Right ventricle myocardium superior (tissue), 1 donor: Measurements from ENCODE around the gene FMOD. TPM values are rescaled to one million over a fixed set of nuclear protein-coding genes. Genes with fewer than 3 reads are reported as not detected.

ENCODE experiments used
- ATAC-seq: fragments of 200-7000 bp; cut with Tn5 transposase; one replicate; pipeline ENCODE4 v1.9.1; 2020; ENCODE audit warnings: mild to moderate bottlenecking; ENCODE audit not compliant: poor library complexity
- DNase-seq: peaks from one replicate; pipeline ENCODE4 v3.0.0-alpha.2; 2020
- intact Hi-C: fragments of 100-400 bp; cut with DNase I; formaldehyde crosslinking; loops from one replicate; pipeline ENCODE4 v1.11.2; 2022
- total RNA-seq: library from RNA; stranded (reverse); fragmentation: NEBNext Ultra II Directional; extraction: Animal tissue kit (Norgen Biotek cat#: 25700); gene quantifications from one replicate; pipeline ENCODE4 v1.2.1, GENCODE V29; 2021
- donor health status: DM: no; HTN: yes; CAD: no; lungs with severe emphysema.

The FMOD gene
- total RNA-seq, 1 donor from 2014 or later = 5.9 TPM

DNA sequence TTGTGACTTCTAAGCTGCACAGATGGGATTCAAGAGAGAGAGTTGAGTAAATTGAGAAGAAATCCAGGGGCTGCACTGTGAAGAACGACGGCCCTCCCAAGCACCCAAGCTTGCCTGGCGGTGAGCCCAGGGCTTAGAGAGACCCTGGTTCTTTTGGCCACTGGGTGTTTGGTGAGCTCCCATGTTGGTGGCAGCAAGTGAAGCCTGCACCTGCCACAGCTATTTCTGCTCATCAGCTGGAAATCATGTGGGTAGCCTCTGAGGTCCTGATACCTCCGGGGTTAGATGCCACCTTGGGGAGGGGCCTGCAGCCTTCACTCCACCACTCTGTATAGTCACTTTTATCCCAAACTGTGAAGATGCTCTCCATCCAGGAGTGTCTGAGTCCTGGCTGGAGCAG, 51.8 kb downstream of the FMOD start:
- DNase-seq (no peak), ATAC-seq (no peak)
- intact Hi-C loops = no loop called here

DNA sequence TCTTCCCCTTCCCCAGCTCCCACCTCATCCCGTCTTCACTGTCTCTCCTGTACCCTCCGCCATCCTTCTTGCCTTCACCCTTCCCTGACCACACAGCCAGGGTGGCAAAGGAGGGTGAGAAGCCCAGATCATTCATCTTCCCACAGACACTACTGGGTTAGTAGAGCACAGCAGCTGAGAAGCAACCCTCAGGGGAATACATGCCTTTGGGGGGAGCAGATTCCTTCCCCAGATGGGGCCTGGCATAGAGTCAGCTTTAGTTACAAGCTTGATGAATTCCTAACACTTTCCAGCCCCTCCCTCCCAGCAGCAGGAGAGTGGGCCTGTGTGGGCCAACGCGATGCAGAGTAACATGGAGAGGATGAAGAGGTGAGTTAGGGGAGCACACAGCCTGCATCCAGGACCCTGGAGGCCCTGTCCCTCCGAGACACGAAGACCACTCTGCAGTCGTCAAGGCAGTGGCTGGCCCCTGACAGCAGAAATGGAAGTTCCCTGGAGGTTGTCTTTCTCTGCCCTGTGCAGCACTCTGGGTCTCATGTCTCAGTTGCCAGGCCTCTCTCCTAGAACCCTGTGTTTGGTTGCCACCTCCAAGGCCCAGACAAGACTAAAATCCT, 54.4 kb downstream of the FMOD start:
- intact Hi-C loops = no loop called here
- no peak for ATAC-seq
- DNase-seq = peak; percentile 19

DNA sequence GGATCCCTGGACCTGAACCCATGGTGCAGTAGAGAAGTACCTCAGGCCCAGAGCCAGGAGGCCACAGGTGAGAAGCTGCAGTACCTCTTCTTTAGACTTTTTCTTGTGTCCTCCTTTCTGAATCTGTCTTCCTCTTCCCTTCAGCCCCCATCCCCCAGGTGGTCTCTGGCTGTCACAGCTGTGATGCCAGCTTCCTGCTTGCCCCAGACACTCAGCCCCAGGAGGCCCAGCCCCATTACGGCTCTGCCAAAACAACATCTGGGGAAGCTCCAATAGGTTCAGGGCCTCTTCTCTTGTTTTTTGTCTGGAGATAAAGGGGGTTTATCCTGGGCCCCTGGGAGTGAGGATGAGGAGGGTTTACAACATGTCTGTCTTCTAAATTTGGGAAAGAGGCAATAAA, 55.1 kb downstream of the FMOD start:
- ATAC-seq (no peak), DNase-seq (no peak)
- intact Hi-C loops = no loop called here

DNA sequence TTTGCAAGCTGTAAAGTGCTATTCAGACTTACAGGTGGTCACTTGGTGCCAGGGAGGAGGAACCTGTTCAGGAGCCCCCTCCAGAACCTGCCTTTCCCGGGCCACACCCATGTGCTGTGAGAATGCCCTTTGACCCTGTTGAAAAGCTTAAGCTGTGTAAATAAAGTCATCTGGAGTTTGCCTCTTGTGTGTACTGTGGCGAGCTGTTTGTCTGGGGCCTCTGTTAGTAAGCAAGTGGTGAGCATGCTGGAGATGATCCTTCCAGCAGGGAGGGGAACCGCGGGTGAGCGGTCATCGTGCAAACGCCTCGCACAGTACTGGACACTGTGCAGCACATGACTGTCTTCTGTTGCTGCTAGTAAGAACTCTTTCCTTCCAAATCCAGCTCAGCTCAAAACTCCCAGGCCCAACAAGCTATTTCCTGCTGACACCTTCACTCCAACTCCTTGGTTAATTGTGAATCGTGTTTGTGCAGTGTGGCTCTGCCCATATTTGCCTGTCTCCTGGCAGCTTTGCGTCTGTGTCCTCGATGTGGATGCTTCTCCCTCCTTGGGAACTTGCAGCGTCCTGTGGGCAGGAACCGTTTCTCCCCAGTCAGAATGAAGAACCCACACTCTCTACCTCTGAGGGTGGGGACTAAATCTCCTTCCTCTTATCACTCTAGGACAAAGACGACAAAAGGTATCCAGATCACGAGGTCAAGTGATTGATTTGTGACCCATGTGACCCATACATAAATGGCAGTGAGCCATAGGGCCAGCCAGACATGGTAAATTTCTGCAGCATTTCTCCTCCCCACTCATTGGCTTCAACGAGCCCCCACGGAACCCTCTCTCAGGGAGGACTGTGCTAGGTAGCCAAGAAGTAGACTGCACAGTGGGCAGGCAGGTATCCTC, 59.5 kb downstream of the FMOD start:
- intact Hi-C loops = no loop called here
- ATAC-seq (no peak), DNase-seq (no peak)

Other genes starting within 250 kb of the FMOD start
- 12.5 TPM for gene ADORA1, start 223.4 kb downstream of the FMOD start, total RNA-seq
- not detected for gene MYBPH, start 175.3 kb downstream of the FMOD start, total RNA-seq
- 0.32 TPM for gene CHI3L1, start 164.4 kb downstream of the FMOD start, total RNA-seq
- 0.48 TPM for gene CHIT1, start 121.4 kb downstream of the FMOD start, total RNA-seq
- 40.5 TPM for gene BTG2, start 45.6 kb downstream of the FMOD start, total RNA-seq
- gene PRELP, start 124.7 kb upstream of the FMOD start, total RNA-seq = 22.9 TPM
- gene OPTC, start 143.0 kb upstream of the FMOD start, total RNA-seq = not detected